Measurements from ENCODE around the gene TBCD.

Gene TBCD

DNA sequence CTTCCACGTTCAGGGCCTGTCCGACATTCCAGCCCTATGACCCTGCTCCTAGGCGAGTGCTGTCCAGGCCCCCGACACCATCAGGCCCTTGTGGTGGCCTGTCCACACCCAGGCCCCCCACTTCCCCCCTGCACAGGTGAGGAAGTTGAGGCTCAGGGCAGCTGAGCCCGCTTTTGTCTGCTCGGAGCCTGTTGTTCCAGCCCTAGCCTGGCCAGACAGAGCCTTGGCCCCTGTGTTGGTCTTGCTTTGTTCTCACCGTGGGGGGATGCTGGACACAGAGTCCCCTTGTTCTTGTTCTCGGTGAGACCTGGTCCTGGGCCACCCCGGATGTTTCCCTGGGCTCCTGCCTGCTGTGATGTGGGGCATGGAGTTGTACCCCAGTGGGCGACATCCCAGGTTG is 140.0 kb downstream of the TBCD start:
- Histone ChIP-seq H3K9me3 (ENCODE audit: severe bottlenecking) (no peaks in the 10 kb centered on the region), H3K4me1 (ENCODE audit: insufficient read depth, poor library complexity, severe bottlenecking) (peaks cover 11% of the 10 kb centered on the region), H3K4me3 (ENCODE audit: severe bottlenecking) (no peak overlapping the region), H3K27me3 (ENCODE audit: insufficient read depth, poor library complexity, severe bottlenecking) (no peaks in the 10 kb centered on the region), H3K36me3 (ENCODE audit: low read depth) (no peaks in the 10 kb centered on the region; the same call in 1 of the 2 replicates), H3K27ac (ENCODE audit: poor library complexity, severe bottlenecking) (no peak overlapping the region)
- no peak for ATAC-seq (ENCODE audit: low read depth)
- TF ChIP-seq, protein P1, sequence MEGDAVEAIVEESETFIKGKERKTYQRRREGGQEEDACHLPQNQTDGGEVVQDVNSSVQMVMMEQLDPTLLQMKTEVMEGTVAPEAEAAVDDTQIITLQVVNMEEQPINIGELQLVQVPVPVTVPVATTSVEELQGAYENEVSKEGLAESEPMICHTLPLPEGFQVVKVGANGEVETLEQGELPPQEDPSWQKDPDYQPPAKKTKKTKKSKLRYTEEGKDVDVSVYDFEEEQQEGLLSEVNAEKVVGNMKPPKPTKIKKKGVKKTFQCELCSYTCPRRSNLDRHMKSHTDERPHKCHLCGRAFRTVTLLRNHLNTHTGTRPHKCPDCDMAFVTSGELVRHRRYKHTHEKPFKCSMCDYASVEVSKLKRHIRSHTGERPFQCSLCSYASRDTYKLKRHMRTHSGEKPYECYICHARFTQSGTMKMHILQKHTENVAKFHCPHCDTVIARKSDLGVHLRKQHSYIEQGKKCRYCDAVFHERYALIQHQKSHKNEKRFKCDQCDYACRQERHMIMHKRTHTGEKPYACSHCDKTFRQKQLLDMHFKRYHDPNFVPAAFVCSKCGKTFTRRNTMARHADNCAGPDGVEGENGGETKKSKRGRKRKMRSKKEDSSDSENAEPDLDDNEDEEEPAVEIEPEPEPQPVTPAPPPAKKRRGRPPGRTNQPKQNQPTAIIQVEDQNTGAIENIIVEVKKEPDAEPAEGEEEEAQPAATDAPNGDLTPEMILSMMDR (IDR thresholded peaks at IDR 0.05; ENCODE audit: poor library complexity, severe bottlenecking) = no peak
- DNase-seq (ENCODE audit: low spot score) = no peak

DNA sequence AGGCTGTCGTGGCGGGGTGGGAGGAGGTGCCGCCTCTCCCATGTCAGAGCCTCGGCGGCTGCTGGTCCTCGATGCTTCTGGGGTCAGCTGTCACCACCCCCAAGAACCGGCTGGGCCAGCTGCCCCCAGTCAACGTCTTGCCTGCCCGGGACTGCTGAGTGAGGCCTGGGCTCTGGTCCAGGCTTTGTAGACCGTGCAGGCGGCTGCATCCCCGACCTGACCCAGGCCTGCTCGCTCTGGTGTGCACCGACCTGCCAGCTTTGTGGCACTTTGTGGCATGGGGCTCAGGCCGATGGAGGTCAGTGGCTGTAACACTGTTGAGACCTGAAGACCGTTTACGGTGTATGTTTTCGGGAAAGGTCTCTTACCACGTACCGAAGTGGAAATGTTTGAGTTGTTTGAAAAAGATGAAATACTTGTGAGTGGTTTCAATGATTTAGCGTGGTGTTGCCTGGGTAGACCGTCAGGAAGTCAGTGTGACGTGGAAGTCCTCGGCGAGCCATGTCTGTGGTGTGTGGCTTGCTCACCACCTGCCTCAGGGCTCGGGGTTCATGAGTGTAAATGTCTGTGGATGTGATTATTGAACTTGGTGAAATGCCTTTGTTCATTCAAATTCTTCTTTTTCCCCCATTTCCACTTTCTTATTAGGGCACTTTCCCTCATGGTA is 141.2 kb downstream of the TBCD start:
- Histone ChIP-seq H3K27ac (ENCODE audit: poor library complexity, severe bottlenecking) (no peak overlapping the region), H3K4me1 (ENCODE audit: insufficient read depth, poor library complexity, severe bottlenecking) (peaks cover 11% of the 10 kb centered on the region), H3K4me3 (ENCODE audit: severe bottlenecking) (no peak overlapping the region), H3K36me3 (ENCODE audit: low read depth) (no peaks in the 10 kb centered on the region; the same call in 1 of the 2 replicates), H3K9me3 (ENCODE audit: severe bottlenecking) (no peaks in the 10 kb centered on the region), H3K27me3 (ENCODE audit: insufficient read depth, poor library complexity, severe bottlenecking) (no peaks in the 10 kb centered on the region)
- no peak for DNase-seq (ENCODE audit: low spot score)
- TF ChIP-seq, protein P1 (IDR thresholded peaks at IDR 0.05; ENCODE audit: poor library complexity, severe bottlenecking) = no peak
- no peak for ATAC-seq (ENCODE audit: low read depth)

DNA sequence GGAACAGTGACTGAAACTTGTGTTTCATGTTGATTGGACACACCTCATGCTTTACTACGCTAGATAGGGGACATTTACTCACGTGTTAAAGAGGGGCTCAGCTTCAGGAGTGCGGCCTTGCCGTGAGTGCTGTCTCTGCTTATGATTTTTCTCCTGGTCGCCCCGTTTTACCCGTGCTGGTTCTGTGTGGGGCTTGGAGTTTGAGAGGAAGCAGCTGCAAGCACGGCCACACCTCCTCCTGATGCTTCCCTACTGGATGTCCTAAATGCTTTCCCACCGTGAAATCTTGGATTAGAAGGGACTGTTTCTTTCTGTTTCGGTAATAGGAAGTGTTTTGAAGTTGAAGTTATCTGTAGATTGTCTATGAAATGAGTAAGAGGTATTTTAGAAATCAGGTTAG is 141.9 kb downstream of the TBCD start:
- DNase-seq (ENCODE audit: low spot score) = no peak
- no peak for ATAC-seq (ENCODE audit: low read depth)
- Histone ChIP-seq H3K9me3 (ENCODE audit: severe bottlenecking) (no peaks in the 10 kb centered on the region), H3K4me1 (ENCODE audit: insufficient read depth, poor library complexity, severe bottlenecking) (peaks cover 11% of the 10 kb centered on the region), H3K27ac (ENCODE audit: poor library complexity, severe bottlenecking) (no peak overlapping the region), H3K27me3 (ENCODE audit: insufficient read depth, poor library complexity, severe bottlenecking) (no peaks in the 10 kb centered on the region), H3K4me3 (ENCODE audit: severe bottlenecking) (no peak overlapping the region), H3K36me3 (ENCODE audit: low read depth) (no peaks in the 10 kb centered on the region; the same call in 1 of the 2 replicates)
- TF ChIP-seq, protein P1 (IDR thresholded peaks at IDR 0.05; ENCODE audit: poor library complexity, severe bottlenecking) = no peak

DNA sequence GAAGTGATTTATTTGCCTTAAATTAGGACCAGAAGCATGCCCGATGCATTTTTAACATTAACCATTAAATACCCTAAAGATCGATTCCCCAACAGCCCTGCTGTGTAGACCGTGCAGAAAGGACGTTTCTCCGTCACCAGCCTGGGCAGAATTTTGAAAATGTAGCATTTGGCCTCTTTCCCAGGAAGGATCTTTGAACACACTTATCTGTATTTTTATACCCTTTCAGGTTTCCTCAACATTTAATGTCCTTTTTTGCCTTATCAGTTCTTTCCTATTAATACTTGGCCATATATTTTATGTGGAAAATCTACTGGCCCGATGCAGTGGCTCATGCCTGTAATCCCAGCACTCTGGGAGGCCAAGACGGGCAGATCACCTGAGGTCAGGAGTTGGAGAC is 142.5 kb downstream of the TBCD start:
- DNase-seq (ENCODE audit: low spot score) (no peak), ATAC-seq (ENCODE audit: low read depth) (no peak)
- Histone ChIP-seq H3K4me1 (ENCODE audit: insufficient read depth, poor library complexity, severe bottlenecking) (peaks cover 5% of the 10 kb centered on the region), H3K9me3 (ENCODE audit: severe bottlenecking) (no peaks in the 10 kb centered on the region), H3K36me3 (ENCODE audit: low read depth) (no peaks in the 10 kb centered on the region; the same call in 1 of the 2 replicates), H3K27ac (ENCODE audit: poor library complexity, severe bottlenecking) (no peak overlapping the region), H3K27me3 (ENCODE audit: insufficient read depth, poor library complexity, severe bottlenecking) (no peaks in the 10 kb centered on the region), H3K4me3 (ENCODE audit: severe bottlenecking) (no peak overlapping the region)
- TF ChIP-seq, protein P1 (IDR thresholded peaks at IDR 0.05; ENCODE audit: poor library complexity, severe bottlenecking) = no peak

DNA sequence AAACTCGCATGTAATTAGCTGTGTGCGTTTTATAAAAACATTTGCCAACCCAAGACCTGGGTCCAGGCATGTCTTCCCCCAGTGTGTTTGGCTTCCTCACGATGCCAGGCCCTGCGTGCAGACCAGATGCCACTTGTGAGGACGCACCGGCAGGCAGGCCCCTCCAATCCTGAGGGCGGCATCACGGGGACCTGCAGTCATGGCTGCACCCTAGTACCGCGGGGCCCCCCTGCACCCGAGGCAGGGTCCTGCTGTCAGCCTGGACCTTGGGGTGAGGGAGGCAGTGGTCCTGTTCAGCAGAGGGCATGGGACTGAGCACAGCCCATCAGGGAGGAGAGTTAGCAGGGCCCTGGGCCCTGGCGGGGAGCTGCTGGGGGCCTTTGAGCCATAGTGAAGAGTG is 143.2 kb downstream of the TBCD start:
- no peaks in the 10 kb centered on the region for H3K27me3 ChIP-seq (ENCODE audit: insufficient read depth, poor library complexity, severe bottlenecking)

More for the DNA sequence above, 143.2 kb downstream of the TBCD start:
- ATAC-seq (ENCODE audit: low read depth) (no peak), DNase-seq (ENCODE audit: low spot score) (no peak)
- no peaks in the 10 kb centered on the region for H3K4me1 ChIP-seq (ENCODE audit: insufficient read depth, poor library complexity, severe bottlenecking)
- TF ChIP-seq, protein P1 (IDR thresholded peaks at IDR 0.05; ENCODE audit: poor library complexity, severe bottlenecking) = no peak
- H3K9me3 ChIP-seq (ENCODE audit: severe bottlenecking) = no peaks in the 10 kb centered on the region
- H3K36me3 ChIP-seq (ENCODE audit: low read depth) = no peaks in the 10 kb centered on the region; the same call in 1 of the 2 replicates
- no peak overlapping the region for H3K4me3 ChIP-seq (ENCODE audit: severe bottlenecking)
- H3K27ac ChIP-seq (ENCODE audit: poor library complexity, severe bottlenecking) = no peak overlapping the region

Measured in RWPE2 (cell line).